IPS DF 4.7 (cell line): ENCODE data around the gene SLC2A14.
"Not testable (repeated sequence)": the region's sequence is repeated elsewhere in the genome, so short reads cannot be mapped to it uniquely, and the experiment has no call there.

ENCODE experiments used
- DNase-seq: peaks from one replicate; pipeline ENCODE4 v3.0.0-alpha.2; 2013; ENCODE audit warnings: low spot score; ENCODE audit errors: extremely low read depth

The SLC2A14 gene

GRCh38 chr12:7870335-7870734 lies 2.4 kb downstream of the SLC2A14 start:
- no peak for DNase-seq

- no peak for DNase-seq
These were observed 3.6 kb downstream of the SLC2A14 start for GRCh38 chr12:7869137-7869536.

GRCh38 chr12:7868391-7868790 lies 4.3 kb downstream of the SLC2A14 start:
- no peak for DNase-seq

GRCh38 chr12:7864601-7865150 lies 8.0 kb downstream of the SLC2A14 start:
- no peak for DNase-seq

GRCh38 chr12:7862814-7863348 lies 9.8 kb downstream of the SLC2A14 start:
- DNase-seq = not testable (repeated sequence)

- not testable (repeated sequence) for DNase-seq
These were observed 10.4 kb downstream of the SLC2A14 start for GRCh38 chr12:7862301-7862700.

- DNase-seq = no peak
These were observed 13.2 kb downstream of the SLC2A14 start for GRCh38 chr12:7859552-7859951.

GRCh38 chr12:7857971-7858370 lies 14.7 kb downstream of the SLC2A14 start:
- DNase-seq = no peak

- no peak for DNase-seq
These were observed 16.2 kb downstream of the SLC2A14 start for GRCh38 chr12:7856516-7856915.

GRCh38 chr12:7853557-7853956 lies 19.2 kb downstream of the SLC2A14 start:
- no peak for DNase-seq

- DNase-seq = not testable (repeated sequence)
These were observed 21.1 kb downstream of the SLC2A14 start for GRCh38 chr12:7851622-7852081.

GRCh38 chr12:7850099-7850498 lies 22.6 kb downstream of the SLC2A14 start:
- DNase-seq = not testable (repeated sequence)

GRCh38 chr12:7848098-7848422 lies 24.7 kb downstream of the SLC2A14 start:
- DNase-seq = not testable (repeated sequence)

GRCh38 chr12:7847226-7848097 lies 25.3 kb downstream of the SLC2A14 start:
- not testable (repeated sequence) for DNase-seq

GRCh38 chr12:7844116-7844515 lies 28.6 kb downstream of the SLC2A14 start:
- DNase-seq = no peak

- DNase-seq = not testable (repeated sequence)
These were observed 29.1 kb downstream of the SLC2A14 start for GRCh38 chr12:7843583-7843982.

- not testable (repeated sequence) for DNase-seq
These were observed 29.6 kb downstream of the SLC2A14 start for GRCh38 chr12:7843149-7843548.

GRCh38 chr12:7842444-7842843 lies 30.3 kb downstream of the SLC2A14 start:
- DNase-seq = not testable (repeated sequence)

- DNase-seq = not testable (repeated sequence)
These were observed 32.9 kb downstream of the SLC2A14 start for GRCh38 chr12:7839848-7840247.

GRCh38 chr12:7839226-7839625 lies 33.5 kb downstream of the SLC2A14 start:
- not testable (repeated sequence) for DNase-seq

- no peak for DNase-seq
These were observed 35.3 kb downstream of the SLC2A14 start for GRCh38 chr12:7837366-7837765.

GRCh38 chr12:7835766-7836165 lies 36.9 kb downstream of the SLC2A14 start:
- DNase-seq = no peak

GRCh38 chr12:7835116-7835515 lies 37.6 kb downstream of the SLC2A14 start:
- DNase-seq = no peak
